CD4-positive, alpha-beta T cell treated with Interleukin-1 beta for 1 hour (primary cell): ENCODE results near the gene TGFBRAP1.
"Not testable (repeated sequence)": the region's sequence is repeated elsewhere in the genome, so short reads cannot be mapped to it uniquely, and the experiment has no call there.

Source experiments
- DNase-seq, 2 donors: peaks; one replicate each; pipeline ENCODE4 v3.0.0-alpha.2; 2020 to 2022

The TGFBRAP1 gene

GRCh38 chr2:105357122-105357521, 27.6 kb upstream of the TGFBRAP1 start:
- no peak for DNase-seq

GRCh38 chr2:105344704-105345345, 15.3 kb upstream of the TGFBRAP1 start:
- DNase-seq, result peak in 1 of 2 donors; percentile 40

- no peak for DNase-seq
Observed at GRCh38 chr2:105339414-105339813, 9.9 kb upstream of the TGFBRAP1 start.

- no peak for DNase-seq
Observed at GRCh38 chr2:105338020-105338385, 8.5 kb upstream of the TGFBRAP1 start.

GRCh38 chr2:105337122-105338019, 7.8 kb upstream of the TGFBRAP1 start, which contains the start of gene C2orf49:
C2orf49 (plus strand) TSS chr2:105337540; CDS start chr2:105337588, 48 bp downstream.
- DNase-seq, result peak; percentile 89 to 90

- no peak for DNase-seq
Observed at GRCh38 chr2:105336786-105337121, 7.2 kb upstream of the TGFBRAP1 start.

GRCh38 chr2:105335469-105335868, 5.9 kb upstream of the TGFBRAP1 start:
- no peak for DNase-seq

- DNase-seq, result no peak
Observed at GRCh38 chr2:105334211-105334610, 4.7 kb upstream of the TGFBRAP1 start.

GRCh38 chr2:105330681-105331375, 1.3 kb upstream of the TGFBRAP1 start:
- no peak for DNase-seq

- peak in 1 of 2 donors; percentile 11 for DNase-seq
Observed at GRCh38 chr2:105329197-105329554, 359 bp downstream of the TGFBRAP1 start.

- peak; percentile 23 to 34 for DNase-seq
Observed at GRCh38 chr2:105328281-105329196, 996 bp downstream of the TGFBRAP1 start.

- no peak for DNase-seq
Observed at GRCh38 chr2:105327690-105328089, 1.8 kb downstream of the TGFBRAP1 start.

GRCh38 chr2:105327271-105327670, 2.3 kb downstream of the TGFBRAP1 start:
- DNase-seq, result not testable (repeated sequence)

GRCh38 chr2:105325389-105325963, 4.1 kb downstream of the TGFBRAP1 start:
- DNase-seq, result no peak

GRCh38 chr2:105324732-105325131, 4.8 kb downstream of the TGFBRAP1 start:
- no peak for DNase-seq

- no peak for DNase-seq
Observed at GRCh38 chr2:105324101-105324500, 5.4 kb downstream of the TGFBRAP1 start.

GRCh38 chr2:105323111-105323510, 6.4 kb downstream of the TGFBRAP1 start:
- no peak for DNase-seq

- no peak for DNase-seq
Observed at GRCh38 chr2:105321875-105322646, 7.5 kb downstream of the TGFBRAP1 start.

GRCh38 chr2:105320651-105321215, 8.8 kb downstream of the TGFBRAP1 start:
- no peak for DNase-seq

- DNase-seq, result no peak
Observed at GRCh38 chr2:105317937-105318336, 11.6 kb downstream of the TGFBRAP1 start.

- DNase-seq, result no peak
Observed at GRCh38 chr2:105315314-105315713, 14.2 kb downstream of the TGFBRAP1 start.
